OCI-M2 (cell line): ENCODE measurements around the gene CHST3.
"Not testable (repeated sequence)": the region's sequence is repeated elsewhere in the genome, so short reads cannot be mapped to it uniquely, and the experiment has no call there.

ENCODE experiments used
- DNase-seq: peaks from one replicate; lab custom pipeline; 2025; ENCODE audit not compliant: unreplicated experiment; lab: John Stamatoyannopoulos, UW

The CHST3 gene

GRCh38 chr10:71985542-71986250, 21.5 kb downstream of the CHST3 start:
- DNase-seq: no peak

DNA sequence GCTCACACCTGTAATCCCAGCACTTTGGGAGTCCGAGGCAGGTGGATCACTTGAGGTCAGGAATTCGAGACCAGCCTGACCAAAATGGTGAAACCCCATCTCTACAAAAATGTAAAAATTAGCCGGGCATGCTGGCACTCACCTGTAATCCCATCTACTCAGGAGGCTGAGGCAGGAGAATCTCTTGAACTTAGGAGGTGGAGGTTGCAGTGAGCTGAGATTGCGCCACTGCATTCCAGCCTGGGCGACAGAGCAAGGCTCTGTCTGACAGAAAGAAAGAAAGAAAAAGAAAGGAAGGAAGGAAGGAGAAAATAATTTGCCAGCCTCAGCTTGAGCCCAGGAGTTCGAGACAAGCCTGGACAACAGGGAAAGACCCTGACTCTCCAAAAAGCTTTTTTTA, 24.7 kb downstream of the CHST3 start:
- not testable (repeated sequence) for DNase-seq

- no peak for DNase-seq
Observed at GRCh38 chr10:71989661-71990454, 25.7 kb downstream of the CHST3 start.

DNA sequence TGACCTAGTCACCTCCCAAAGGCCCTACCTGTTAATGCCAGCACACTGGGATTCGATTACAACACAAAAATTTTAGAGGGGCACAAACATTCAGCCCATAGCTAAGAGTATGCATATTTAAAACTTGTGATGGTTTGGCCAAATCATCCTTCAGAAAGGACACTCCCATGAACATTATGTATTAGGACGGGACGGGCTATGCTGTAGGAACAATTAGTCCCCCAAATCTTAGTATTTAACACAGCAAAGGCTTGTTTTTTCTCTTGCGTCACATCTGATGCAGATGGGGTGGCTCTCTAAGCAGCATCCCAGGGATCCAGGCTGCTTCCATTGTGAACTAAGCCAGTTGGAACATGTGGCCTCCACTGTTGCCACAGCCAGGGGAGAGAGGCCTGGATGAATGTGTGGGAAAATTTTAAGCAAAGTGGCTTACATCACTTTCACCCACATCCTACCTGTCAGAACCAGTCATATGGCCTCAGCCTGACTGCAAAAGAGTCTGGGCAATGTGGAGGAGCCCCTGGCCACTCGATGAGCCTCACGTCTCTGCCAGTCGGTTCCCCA, 26.6 kb downstream of the CHST3 start:
- no peak for DNase-seq

- no peak for DNase-seq
Observed at GRCh38 chr10:71995449-71995848, 31.3 kb downstream of the CHST3 start.

DNA sequence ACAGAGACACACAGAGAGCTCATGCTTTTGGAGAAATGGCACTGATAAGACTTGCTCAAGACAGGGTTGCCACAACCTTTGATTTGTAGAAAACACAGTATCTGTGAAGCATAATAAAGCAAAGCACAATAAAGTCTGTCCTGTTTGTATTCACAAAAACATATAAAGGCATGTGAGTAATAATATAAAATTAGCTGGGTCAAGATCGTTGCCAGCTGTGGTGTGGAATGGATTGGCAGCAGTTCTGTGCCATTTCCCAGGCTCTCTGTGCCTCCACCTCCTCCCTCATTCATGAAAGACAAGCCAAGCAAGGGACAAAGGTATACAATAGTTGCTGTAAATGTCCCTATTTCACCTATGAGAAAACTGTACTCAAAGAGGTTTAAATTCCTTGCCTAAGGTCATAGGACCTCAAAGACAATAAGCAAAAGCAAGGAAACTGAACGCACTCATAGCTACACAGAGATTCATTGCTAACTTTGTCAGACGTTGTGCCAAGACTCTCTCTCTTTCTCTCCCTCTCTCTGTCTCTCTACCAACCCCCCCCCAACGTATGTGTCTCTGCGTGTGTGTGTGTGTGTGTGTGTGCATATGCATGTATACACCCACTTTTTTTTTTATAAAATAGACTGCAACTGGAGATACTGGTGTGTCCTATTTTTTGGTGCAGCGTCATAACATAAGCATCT, 31.8 kb downstream of the CHST3 start:
- DNase-seq: no peak

DNA sequence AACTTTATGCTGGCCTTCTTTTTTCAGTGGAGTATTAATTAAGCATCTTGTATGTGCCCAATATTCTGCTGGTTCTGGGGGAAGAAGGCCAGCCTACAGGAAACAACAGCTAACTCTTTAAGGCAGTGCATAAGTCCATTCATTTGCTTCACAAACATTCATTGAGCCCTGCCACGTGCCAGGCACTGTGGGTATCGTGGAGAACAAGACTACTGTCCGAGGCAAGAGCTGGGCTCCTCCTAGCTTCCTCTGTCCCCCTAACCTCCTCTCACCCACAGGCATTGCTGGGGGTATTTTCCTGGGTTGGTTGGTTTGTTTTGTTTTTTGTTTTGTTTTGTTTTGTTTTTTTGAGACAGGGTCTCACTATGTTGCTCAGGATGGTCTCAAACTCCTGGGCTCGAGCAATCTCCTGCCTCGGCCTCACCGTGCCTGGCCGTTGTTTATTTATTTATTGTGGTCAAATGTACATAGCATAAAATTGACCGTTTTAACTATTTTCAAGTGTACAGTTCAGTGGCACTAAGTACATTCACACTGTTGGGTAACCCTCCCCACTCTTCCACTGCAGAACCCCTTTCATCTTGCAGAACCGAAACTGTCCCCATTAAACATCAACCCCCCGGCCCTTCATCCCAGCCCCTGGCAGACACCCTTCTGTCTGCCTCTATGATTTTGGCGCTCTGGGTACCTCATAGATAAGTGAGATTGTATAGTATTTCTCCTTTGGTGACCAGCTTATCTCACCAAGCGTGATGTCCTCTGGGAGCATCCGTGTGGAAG, 32.6 kb downstream of the CHST3 start:
- DNase-seq: no peak

- no peak for DNase-seq
Observed at GRCh38 chr10:71998119-71998839, 34.1 kb downstream of the CHST3 start.

DNA sequence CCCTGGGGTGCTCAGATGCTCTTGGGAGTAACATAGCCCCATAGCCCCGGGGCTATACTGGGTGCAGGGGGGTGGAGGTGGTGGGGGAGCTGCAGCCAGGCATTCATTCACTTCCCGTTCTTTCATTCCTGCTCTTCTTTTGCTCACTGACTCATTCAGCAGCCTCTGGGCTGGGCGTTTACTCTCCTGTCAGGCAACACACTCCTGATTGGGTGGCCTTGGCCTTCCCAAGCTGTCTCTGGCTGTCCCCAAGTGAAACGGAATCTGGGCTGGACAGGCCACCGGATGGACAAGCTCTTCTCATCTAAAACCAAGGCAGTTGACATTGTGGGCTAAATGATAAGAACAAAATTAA, 34.6 kb downstream of the CHST3 start:
- DNase-seq: no peak

GRCh38 chr10:71999360-72000072, 35.3 kb downstream of the CHST3 start:
- DNase-seq: no peak

GRCh38 chr10:72000073-72001032, 36.2 kb downstream of the CHST3 start:
- DNase-seq: no peak

DNA sequence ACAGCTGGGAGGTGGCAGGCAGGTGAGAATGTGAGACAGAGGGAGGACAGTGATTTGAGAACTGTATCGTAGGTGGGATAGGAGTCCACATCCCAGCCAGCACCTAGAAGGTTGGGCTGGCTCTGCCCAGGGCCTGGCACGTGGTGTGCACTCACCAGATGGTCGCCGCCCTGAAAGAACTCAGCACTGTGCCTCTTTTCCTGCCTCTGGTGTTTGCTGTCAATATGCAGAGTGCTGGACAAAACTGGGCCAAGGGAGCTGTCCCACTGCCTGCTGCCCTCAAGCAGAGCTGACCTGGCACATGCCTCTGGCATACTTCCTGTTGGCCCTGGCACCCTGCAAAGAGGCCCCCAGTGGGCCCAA, 36.8 kb downstream of the CHST3 start:
- DNase-seq: no peak

GRCh38 chr10:72002354-72003295, 38.4 kb downstream of the CHST3 start:
- no peak for DNase-seq

- no peak for DNase-seq
Observed at GRCh38 chr10:72006026-72006425, 41.8 kb downstream of the CHST3 start.

- DNase-seq: no peak
Observed at GRCh38 chr10:72007246-72007892, 43.2 kb downstream of the CHST3 start.

GRCh38 chr10:72008096-72008981, 44.1 kb downstream of the CHST3 start:
- no peak for DNase-seq
